SHP77 treated with DMSO at 0.1 percent for 48 hours (cell line): ENCODE measurements around the gene SMIM27.
A peak's percentile ranks its signal among the peaks of the same experiment; 100 is the strongest.
"Not testable (repeated sequence)": the region's sequence is repeated elsewhere in the genome, so short reads cannot be mapped to it uniquely, and the experiment has no call there.

Experiments used
- DNase-seq: peaks from one replicate; lab custom pipeline; 2025; lab: John Stamatoyannopoulos, UW

The SMIM27 gene, protein sequence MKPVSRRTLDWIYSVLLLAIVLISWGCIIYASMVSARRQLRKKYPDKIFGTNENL

DNA sequence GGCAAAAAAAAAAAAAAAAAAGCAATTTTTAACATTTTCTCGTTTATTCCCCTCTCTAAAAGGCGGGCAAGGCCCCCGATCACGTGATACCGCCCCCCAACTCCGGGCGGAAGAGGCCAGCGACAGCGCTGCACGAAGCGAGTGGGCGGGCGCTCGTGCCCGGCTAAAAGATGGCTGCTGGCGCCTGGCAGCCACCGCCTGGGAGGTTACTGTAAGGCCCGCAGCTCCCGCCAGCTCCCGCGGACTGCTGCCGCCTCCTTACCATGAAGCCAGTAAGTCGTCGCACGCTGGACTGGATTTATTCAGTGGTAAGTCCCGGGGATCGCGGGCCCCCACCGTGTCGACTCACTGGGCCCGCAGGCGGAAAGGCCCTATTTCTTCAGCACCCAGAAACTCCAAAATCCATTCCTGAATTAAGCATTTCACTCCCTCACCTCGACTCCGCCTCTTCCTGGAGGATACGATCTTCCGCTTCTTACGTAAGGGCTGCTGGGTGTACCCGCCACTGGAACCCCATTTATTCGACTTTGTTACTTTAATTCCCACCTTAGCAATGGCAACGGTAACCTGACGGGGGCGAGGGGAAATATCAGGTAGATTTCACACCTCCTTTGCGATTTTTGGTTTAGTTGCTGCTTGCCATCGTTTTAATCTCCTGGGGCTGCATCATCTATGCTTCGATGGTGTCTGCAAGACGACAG lies at the start of gene SMIM27, which contains the start of gene TOPORS:
Gene SMIM27, plus strand, starts transcription at position 156 of the 701 bp plus-strand sequence. Its CDS starts 108 bp downstream, at position 264.
Gene TOPORS, minus strand, starts transcription at position 415 of the 701 bp plus-strand sequence. Its CDS starts 150 bp downstream, at position 265.
- peak; percentile 55 for DNase-seq

DNA sequence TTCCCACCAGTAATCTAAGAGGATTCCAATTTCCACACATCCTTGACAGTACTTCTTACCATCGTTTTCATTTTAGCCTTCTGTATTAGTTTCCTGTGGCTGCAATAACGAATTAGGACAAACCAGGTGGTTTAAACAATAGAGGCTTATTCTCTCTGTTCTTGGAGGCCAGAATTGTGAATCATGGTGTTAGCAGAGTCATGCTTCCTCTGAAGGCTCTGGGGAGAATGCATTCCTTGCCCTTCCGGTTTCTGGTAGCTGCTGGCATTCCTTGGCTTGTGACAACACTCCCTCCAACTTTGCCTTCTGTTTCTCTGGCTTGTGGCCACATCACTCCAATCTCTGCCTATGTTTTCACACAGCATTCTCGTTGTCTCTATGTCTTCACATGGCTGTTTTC lies 49.7 kb upstream of the SMIM27 start:
- no peak for DNase-seq

DNA sequence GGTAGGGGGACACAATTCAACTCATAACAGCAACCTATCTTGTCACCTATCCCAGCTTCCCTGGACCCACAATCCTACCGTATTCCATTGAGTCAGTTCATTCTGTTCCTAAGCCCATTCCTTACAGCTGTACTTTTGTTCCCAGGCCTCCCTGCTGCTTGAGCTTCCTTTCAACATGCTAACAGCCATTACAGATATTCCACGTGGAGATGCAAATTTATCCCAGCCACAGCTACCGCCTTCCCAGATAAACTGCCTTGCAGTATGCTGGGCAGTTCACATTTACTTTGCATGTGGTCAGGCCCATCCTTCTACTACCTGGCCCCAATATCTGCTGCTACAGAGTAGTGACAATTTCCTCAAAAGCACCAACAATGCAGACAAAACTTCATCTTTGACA lies 49.1 kb upstream of the SMIM27 start:
- no peak for DNase-seq

DNA sequence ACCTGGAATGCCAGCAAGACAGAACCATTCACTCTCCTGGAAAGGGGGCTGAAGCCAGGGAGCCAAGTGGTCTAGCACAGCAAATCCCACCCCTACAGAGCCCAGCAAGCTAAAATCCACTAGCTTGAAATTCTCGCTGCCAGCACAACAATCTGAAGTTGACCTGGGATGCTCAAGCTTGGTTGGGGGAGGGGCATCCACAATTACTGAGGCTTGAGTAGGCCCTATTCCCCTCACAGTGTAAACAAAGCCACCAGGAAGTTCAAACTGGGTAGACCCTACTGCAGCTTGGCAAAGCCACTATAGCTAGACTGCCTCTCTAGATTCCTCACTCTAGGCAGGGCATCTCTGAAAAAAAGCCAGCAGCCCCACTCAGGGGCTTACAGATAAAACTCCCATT lies 43.4 kb upstream of the SMIM27 start:
- DNase-seq: no peak

DNA sequence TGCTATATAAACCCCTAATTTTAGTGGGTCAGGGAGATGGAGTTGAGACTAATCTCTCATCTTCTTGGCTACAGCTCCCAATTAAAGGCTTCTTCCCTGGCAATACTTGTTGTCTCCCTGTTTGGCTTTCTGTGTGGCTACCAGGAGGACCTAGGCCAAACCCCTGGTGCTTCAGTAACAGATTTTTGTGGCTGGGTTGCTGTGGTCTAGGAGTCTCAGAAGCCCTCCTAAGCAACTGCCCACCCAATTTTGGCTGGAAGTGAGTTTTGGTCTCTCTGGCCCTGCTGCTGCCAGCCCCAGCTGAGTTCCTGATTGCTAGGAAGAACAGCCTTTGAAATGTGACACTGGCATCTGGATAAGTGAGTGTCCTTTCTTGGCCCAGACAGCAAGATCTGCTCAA lies 35.9 kb upstream of the SMIM27 start:
- no peak for DNase-seq

DNA sequence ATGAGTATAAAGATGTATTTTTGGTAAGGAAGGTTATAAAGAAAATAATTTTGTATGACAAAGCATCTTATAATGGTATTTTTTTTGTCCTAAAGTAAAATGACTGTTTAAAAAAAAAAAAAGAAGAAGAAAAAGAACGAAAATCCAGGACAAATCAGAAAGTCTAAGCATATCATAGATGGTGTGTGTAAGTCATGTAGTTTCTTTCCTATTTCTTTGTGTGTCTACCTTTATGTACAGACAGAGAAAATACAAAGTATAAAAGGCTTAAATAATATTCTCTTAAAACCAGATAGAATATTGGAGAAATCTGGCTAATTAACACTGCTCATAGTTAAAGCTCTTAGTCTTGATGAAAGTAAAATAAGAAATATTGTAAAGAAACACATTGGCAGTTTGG lies 33.9 kb upstream of the SMIM27 start:
- DNase-seq: no peak

DNA sequence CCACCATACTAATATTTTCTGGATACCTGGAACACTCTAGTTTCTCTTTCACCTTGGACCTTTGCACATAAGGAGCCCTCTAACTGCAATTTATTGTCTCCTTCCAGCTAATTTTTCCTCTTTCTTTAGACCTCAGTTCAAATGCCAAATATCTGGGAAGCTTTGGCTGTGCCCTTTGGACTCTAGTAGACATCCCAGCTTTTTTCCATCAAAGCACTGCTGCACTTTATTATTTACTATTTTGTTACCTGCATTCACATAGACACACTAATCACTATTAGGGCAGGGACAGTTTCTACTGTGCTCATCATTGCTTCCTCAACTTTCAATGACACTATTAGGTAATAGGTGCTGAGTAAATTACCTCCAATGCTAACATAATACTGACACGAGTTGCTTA lies 28.2 kb upstream of the SMIM27 start:
- DNase-seq: no peak

DNA sequence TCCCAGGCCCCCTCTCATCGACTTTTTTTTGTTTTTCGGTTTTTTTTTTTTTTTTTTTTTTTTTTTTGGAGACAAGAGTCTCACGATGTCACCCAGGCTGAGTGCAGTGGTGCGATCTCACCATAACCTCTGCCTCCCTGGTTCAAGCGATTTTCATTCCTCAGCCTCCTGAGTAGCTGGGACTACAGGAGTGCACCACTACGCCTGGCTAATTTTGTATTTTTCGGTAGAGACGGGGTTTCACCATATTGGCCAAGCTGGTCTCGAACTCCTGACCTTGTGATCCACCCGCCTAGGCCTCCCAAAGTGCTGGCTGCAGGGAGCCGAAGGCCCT lies 27.6 kb upstream of the SMIM27 start:
- DNase-seq: not testable (repeated sequence)

DNA sequence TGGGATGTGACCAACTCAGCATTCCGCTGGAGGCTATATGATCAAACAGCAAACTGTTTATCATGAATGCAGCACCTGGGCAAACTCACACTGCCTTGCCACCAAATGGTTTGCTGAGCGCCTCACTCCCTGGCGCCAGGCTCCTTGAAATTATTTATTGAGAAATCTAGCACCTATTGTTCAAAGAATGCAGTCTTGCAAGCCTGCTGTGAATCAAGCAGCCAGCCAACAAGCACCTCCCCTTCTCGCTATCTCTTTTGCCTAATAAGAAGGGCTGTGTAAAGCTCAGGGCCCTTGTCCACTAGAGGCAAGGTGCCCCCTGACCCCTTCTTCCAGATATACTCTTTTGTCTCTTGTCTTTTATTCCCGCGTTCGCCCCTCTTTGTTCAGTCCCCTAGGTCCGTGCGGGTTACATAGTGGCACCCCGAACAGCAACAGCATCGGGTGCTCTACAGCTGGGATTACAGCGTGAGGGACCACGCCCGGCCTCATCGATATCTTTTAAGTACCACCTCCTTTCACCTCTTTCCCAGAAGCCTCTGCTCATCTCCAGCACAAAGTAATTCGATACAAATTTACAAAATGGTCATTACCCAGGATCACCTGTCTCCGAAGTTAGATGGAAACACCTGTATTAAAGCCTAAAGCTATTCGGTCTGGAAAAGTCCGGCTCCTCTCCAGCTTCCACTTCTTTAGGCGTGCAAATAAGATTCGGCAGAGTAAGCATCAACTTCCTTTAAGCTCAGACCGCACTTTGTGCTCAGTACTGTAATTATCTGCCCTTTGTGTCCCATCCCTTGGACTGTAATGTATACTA lies 27.0 kb upstream of the SMIM27 start:
- DNase-seq: no peak

DNA sequence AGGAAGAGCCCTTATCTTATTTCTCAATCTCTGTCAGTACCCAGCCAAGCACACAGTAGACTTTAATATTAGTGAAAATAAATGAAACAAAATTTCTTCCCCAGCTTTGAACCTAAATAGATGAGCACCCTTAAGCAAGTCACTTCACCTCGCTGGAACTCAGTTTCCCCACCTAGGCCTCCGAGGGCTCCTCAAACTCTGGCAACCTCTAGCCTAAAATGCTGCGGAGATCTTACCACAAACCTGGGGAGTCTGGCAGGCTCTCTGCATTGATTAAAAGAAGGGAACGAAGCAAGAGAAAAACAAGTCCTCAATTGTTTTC lies 26.5 kb upstream of the SMIM27 start:
- peak; percentile 29 for DNase-seq

DNA sequence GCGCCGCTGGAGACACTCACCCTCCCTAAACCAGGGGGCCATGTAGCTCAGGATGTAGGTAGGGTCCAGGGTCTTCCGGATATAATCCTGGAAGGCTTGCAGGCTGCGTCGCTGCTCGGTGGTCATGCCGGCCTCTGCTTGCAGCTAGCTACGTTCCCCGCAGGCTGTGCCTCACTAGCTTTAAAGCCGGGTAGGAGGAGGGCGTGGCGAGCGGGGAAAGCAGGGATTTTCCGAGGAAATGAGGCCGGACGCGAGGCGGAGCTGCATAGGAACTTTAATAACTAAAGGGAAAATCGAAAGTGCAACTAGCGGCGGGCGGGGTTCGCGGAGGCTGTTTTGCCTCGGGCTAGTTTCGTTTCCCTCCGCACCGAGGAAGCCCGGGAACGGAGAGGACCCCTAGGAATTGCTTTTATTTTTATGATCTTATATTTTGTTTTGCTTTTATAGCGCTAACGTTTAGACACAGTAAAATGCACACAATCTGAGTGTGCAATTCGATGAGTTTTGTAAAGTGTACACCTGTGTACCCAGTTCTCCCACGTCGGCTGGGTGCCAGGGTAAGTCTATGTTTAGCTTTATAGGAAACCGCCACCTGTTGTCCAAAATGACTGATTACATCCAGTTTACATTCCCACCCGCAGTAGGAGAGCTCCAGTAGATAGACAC lies 26.0 kb upstream of the SMIM27 start, which contains the start of gene RIGI:
Gene RIGI, minus strand, starts transcription at position 156 of the 666 bp plus-strand sequence. Its CDS starts 30 bp downstream, at position 126.
- DNase-seq: peak; percentile 41

DNA sequence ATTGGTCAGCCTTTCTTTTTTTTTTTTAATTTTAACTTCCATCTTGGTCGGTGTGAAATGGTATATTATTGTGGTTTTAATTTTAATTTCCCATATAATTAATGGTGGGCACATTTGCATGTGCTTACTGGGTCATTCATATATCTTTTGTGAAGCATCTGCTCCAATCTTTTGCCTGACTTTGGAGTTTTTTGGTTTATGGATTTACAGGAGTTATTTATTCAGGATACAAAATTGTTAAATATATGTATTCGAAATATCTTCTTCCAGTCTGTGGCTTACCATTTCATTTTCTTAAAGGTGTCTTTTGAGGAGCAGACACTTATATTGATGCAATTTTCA lies 25.4 kb upstream of the SMIM27 start:
- no peak for DNase-seq

DNA sequence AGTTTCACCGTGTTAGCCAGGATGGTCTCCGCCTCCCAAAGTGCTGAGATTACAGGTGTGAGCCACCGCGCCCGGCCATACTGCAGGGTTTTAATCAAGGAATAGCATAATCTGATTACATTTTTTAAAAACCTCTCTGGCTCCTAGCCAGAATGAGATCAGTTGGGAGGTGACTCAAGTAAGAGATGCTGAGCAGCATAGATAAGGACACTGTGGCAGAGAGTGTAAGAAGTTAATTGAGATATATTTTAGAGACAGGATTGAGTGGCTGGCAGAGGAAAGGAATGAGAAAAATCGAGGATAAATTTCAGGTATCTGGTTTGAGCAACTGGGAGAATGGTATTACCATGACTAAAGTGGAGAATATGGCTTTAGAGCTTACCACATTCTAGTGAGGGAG lies 18.8 kb upstream of the SMIM27 start:
- no peak for DNase-seq

DNA sequence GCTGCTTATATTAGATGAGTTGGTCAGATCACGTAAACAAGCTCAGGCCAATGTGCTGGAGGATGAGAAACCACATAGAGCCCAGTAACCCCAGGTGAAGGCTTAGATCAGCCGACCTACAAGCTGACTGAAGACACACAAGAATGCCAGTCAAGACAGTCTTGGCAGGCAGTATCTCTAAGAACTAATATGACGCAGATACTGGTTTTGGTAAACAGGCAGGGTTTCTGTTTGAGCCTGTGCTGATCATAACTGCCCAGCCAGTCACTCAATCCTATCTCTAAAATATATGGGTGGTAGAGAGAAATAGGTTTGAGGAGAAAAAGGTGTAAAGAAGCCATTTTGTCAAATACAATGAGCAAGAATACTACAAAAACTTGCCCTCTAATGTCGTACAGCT lies 18.3 kb upstream of the SMIM27 start:
- no peak for DNase-seq

DNA sequence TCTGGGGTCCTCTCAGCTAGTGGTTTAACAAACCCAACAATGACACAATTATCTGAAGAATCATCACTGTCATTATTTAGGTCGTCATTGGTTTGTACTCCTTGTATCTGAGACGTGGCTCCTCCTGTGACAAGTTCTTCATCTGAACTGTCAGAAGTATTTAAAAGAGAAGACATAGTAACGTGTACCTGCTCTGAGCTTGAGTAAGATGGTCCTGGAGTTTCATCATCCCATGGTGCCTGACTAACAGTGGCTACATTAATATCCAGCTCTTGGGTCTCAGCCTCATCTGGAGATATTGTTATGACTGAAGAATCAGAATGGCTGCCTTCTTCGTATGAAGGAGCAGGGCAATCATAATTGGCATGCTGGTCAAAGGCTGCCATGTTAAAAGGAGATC lies 9.1 kb upstream of the SMIM27 start:
- no peak for DNase-seq

DNA sequence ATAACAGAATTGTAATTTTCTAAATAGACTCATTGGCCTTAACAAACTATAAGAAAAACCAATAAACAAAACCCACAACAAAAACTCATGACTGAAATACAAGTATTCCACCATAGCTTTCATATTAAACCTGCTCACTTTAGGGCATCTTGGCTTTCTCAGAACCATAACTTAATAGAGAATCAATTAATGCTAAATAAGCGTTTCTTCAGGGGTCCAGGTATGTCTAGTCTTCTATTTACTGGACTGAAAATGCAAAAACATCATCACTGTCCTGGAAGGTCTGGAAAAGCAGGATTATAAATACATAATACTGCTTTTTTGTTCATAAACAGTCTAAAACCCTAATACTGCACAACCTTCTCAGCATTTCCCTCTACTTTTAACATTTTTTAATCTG lies 6.2 kb upstream of the SMIM27 start:
- DNase-seq: no peak

DNA sequence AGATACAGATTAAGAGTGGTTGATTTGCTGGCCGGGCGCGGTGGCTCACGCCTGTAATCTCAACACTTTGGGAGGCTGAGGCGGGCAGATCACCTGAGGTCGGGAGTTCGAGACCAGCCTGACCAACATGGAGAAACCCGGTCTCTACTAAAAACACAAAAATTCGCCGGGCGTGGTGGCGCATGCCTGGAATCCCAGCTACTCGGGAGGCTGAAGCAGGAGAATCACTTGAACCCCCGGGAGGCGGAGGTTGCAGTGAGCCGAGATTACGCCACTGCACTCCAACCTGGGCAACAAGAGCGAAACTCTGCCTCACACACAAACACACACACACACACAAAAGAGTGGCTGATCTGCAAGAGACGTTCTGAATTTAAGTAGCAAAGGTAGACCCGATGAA lies 3.9 kb upstream of the SMIM27 start:
- DNase-seq: not testable (repeated sequence)

DNA sequence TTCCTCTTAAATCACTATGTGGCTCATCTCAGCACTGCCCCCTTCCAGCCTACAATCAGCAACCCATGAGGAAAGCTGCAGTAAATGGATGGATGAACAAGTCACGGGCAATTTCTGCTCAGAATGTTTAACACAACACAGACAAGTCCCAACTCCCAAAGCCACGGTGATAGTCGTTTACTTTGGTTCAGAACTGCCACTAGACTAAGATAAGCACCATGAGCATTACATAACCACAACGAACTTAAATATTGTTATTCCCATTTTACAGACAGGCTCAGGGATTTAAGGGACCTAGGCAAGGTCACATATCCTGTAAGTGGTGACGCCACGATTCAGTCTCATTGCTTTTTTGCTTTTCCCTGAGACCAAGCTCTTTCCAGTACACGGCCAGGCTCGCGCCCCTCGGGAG lies 2.0 kb upstream of the SMIM27 start:
- DNase-seq: no peak

DNA sequence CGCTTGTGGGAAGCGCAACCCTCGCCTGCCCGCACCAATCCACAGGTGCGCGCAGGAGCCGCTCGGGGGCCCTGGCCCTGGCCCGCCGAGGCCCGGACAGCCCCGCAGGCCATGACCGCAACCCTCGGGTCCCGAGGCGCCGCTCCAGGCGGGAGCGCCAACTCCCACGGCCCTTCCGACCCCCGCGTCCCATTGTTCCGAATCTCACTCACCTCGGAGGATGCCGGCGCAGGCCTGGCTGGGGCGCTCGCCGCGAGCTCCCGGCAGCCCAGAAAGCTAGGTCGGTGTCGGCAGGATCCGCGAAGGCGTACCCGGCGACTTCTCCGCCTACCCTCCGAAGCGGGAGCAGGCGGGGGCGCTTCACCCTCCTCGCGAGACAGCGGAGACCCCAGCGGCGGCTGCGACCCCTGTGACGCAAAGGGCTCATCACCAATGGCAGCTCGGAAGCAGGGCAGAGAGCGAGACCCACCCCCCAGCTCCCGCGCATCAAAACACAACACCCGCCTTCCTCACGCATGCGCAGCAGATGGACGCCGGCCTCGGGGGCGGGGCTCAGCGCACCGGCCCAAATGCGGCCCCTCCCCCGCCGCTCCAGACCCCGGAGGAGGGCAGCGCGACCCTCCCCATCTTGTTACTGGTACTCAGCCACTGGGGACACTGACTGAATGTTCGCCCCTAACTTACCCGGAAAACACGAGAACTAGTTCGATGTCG lies 1.4 kb upstream of the SMIM27 start:
- DNase-seq: peak; percentile 47

DNA sequence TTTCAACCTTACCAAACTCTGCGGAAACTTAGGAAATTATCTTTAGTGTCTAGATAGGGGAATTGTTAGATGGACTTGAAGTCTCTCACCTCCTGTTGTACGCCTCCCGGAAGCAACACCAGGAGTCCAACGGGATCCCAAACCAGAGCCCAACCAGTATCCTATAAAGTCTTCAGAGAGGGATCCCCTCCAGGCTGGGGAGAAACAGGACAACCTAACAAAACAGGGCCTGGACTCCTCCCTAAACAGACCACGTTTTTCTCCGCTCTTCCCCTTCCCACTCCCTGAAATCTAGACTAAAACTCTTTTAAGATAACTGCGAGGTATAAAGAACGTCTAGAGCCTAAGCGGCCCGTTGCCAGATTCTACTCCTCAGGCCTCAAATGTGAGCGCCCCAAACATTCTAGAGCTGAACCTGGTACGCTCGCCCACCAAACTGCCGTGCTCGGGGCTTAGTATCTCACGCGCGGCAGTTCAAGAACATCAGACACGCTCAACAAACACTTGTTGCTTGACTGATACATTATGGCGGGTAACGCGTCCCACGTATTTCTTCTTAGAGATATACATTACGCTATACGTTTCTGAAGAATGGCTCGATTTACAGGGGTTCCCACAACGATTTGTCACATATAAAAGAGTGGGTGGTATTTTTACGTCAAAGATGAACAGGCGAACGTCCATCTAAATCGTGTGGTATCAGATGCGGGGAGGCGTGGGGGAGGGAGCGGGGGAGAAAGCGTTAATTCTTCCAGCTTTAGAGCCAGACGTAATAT lies 663 bp upstream of the SMIM27 start:
- no peak for DNase-seq

DNA sequence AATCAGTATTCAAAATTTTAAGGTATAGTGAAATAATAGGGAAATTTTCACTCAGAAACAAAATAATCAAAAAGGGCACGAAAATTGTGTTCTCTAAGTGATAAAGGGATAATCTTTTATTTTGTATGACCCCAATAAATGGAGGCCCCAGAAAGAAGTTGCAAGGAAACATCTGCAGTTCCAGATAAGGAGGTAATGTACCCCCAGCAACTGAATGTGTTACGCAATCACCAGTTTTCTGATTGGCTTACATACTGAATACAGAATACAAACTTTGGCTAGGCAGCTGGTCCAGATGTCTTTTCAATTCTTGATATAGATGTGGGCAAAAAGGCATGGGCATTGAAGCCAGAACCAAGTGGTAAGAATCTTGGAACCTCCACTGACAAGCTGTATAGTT lies 2.0 kb downstream of the SMIM27 start:
- no peak for DNase-seq

DNA sequence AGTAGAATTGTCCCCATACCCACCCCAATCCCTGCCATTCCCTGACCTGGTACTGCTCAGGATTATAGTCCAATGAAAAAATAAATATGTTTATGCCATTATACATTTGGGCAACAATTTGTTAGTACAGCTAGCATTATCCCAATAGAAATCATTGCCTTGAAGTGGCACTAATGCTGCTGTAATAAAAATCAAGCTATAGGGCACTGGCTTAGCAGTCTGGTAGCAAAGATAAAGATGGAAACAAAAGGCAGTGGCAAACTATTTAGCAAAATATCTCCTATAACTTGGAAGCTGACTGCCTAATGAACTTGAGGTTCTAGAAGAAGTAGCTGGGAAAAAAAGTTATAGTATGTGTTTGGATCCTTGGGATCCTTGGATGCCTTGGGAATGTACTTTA lies 2.5 kb downstream of the SMIM27 start:
- DNase-seq: no peak
